Esophagus squamous epithelium (tissue), 5 donors: ENCODE results near the gene GPC6. TPM values are rescaled to one million over a fixed set of nuclear protein-coding genes. Genes with fewer than 3 reads are reported as not detected.

Experiments
- DNase-seq: peaks from one replicate; lab custom pipeline; 2025; lab: John Stamatoyannopoulos, UW
- H3K27ac ChIP-seq, 4 donors: fragments of 200-600 bp; sonication (generic); one replicate each; pipeline ENCODE4 v1.5.1; 2016 to 2019; ENCODE audit warnings: mild to moderate bottlenecking in 1 of 4
- H3K27me3 ChIP-seq, 4 donors: fragments of 200-600 bp; sonication (generic); 1 replicate in 3 of 4; 2 replicates in 1 of 4; pipeline versions ENCODE4 v1.5.1 to v1.6.0; 2017 to 2021; ENCODE audit warnings: antibody characterized with exemption in 1 of 4
- H3K36me3 ChIP-seq, 3 donors: fragments of 200-600 bp; sonication (generic); one replicate each; pipeline ENCODE4 v1.5.1; 2016 to 2019
- H3K4me1 ChIP-seq, 3 donors: fragments of 200-600 bp; sonication (generic); one replicate each; pipeline ENCODE4 v1.5.1; 2017 to 2019
- H3K4me3 ChIP-seq, 4 donors: fragments of 200-600 bp; sonication (generic); 1 replicate in 3 of 4; 2 replicates in 1 of 4; pipeline ENCODE4 v1.5.1; 2016 to 2019; ENCODE audit warnings: mild to moderate bottlenecking in 2 of 4, moderate library complexity in 1 of 4
- H3K9me3 ChIP-seq, 3 donors: fragments of 200-600 bp; sonication (generic); one replicate each; pipeline ENCODE4 v1.5.1; 2016 to 2019
- CTCF ChIP-seq, 6 experiments: fragments of 450-650 bp in 4 of 6; fragments of 200-600 bp in 2 of 6; sonication (generic) in 2 of 6; IDR thresholded peaks; one replicate each; pipeline ENCODE4 v1.5.1; 2016 to 2019; ENCODE audit warnings: antibody characterized with exemption in 6 of 6, mild to moderate bottlenecking in 4 of 6, moderate library complexity in 4 of 6
- POLR2A ChIP-seq, 4 donors: fragments of 450-650 bp; IDR thresholded peaks; one replicate each; pipeline ENCODE4 v1.6.1; 2017; ENCODE audit warnings: antibody characterized with exemption in 4 of 4, mild to moderate bottlenecking in 4 of 4, moderate library complexity in 3 of 4
- WGBS, 2 donors: methylation state at CpG; one replicate each; pipeline ENCODE4 v1.1.5; 2018; 5-methylcytosine and 5-hydroxymethylcytosine counted together
- intact Hi-C: fragments of 100-400 bp; cut with DNase I; formaldehyde crosslinking; loops from one replicate; pipeline ENCODE4 v1.15.0; 2022
- total RNA-seq, 4 donors: library from RNA; depleted of rRNA; stranded (reverse); fragments of >200 nt; gene quantifications; one replicate each; pipeline ENCODE4 v1.1.0, GENCODE V29; 2016
- donor health status: DM: yes; HTN: yes; CAD: no.

The GPC6 gene
- total RNA-seq, 4 donors from 2014 or later, result 0.57 to 8.6 (median 2.6) TPM

GRCh38 chr13:94313926-94314325, 1087.3 kb downstream of the GPC6 start:
- intact Hi-C loops, result no loop called here

GRCh38 chr13:94315188-94315587, 1088.6 kb downstream of the GPC6 start:
- TF ChIP-seq POLR2A (IDR thresholded peaks at IDR 0.05) (no peak), CTCF (IDR thresholded peaks at IDR 0.05) (no peak)
- H3K4me3 ChIP-seq, result no peak overlapping the region
- WGBS, 2 donors, result 88% methylated on average over 1 of the region's 1 CpG
- H3K27me3 ChIP-seq, result no peaks in the 10 kb centered on the region
- H3K9me3 ChIP-seq, result no peaks in the 10 kb centered on the region
- H3K4me1 ChIP-seq, result peaks cover 0 to 35% (median 20%) of the 10 kb centered on the region in 3 donors
- H3K36me3 ChIP-seq, result no peaks in the 10 kb centered on the region
- no peak for DNase-seq
- intact Hi-C loops, result no loop called here
- H3K27ac ChIP-seq, result no peak overlapping the region

More at GRCh38 chr13:94313926-94314325, 1087.3 kb downstream of the GPC6 start:
- no peak for DNase-seq
- Histone ChIP-seq H3K9me3 (no peaks in the 10 kb centered on the region), H3K4me1 (peaks cover 0 to 41% (median 21%) of the 10 kb centered on the region in 3 donors), H3K4me3 (no peak overlapping the region), H3K36me3 (no peaks in the 10 kb centered on the region), H3K27ac (no peak overlapping the region), H3K27me3 (no peaks in the 10 kb centered on the region)
- whole genome bisulfite sequencing, 2 donors, result 80 to 82% methylated on average over 3 of the region's 3 CpGs
- TF ChIP-seq POLR2A (IDR thresholded peaks at IDR 0.05) (no peak), CTCF (IDR thresholded peaks at IDR 0.05) (no peak)

GRCh38 chr13:94317063-94317491, 1090.5 kb downstream of the GPC6 start:
- H3K27me3 ChIP-seq, result no peaks in the 10 kb centered on the region
- no peaks in the 10 kb centered on the region for H3K36me3 ChIP-seq
- H3K4me1 ChIP-seq, result peaks cover 0 to 27% (median 11%) of the 10 kb centered on the region in 3 donors
- H3K9me3 ChIP-seq, result no peaks in the 10 kb centered on the region
- no peak overlapping the region for H3K4me3 ChIP-seq
- WGBS, 2 donors, result 11 to 20% methylated on average over 2 of the region's 2 CpGs
- no peak overlapping the region for H3K27ac ChIP-seq
- intact Hi-C loops, result no loop called here
- TF ChIP-seq POLR2A (IDR thresholded peaks at IDR 0.05) (no peak), CTCF (IDR thresholded peaks at IDR 0.05) (no peak)
- DNase-seq, result no peak

GRCh38 chr13:94318418-94318817, 1091.8 kb downstream of the GPC6 start:
- H3K36me3 ChIP-seq, result no peaks in the 10 kb centered on the region
- peaks cover 0 to 13% (median 10%) of the 10 kb centered on the region in 3 donors for H3K4me1 ChIP-seq
- H3K9me3 ChIP-seq, result no peaks in the 10 kb centered on the region
- DNase-seq, result no peak
- no peak for TF ChIP-seq CTCF (IDR thresholded peaks at IDR 0.05)
- no peak for TF ChIP-seq POLR2A (IDR thresholded peaks at IDR 0.05)
- WGBS, 2 donors, result 74 to 98% methylated on average over 3 of the region's 3 CpGs
- intact Hi-C loops, result no loop called here
- no peak overlapping the region for H3K27ac ChIP-seq
- H3K4me3 ChIP-seq, result no peak overlapping the region
- H3K27me3 ChIP-seq, result no peaks in the 10 kb centered on the region

GRCh38 chr13:94319501-94319900, 1092.9 kb downstream of the GPC6 start:
- DNase-seq, result no peak
- no peaks in the 10 kb centered on the region for H3K27me3 ChIP-seq
- intact Hi-C loops, result no loop called here

More at GRCh38 chr13:94319501-94319900, 1092.9 kb downstream of the GPC6 start:
- peaks cover 0 to 13% (median 10%) of the 10 kb centered on the region in 3 donors for H3K4me1 ChIP-seq
- no peak overlapping the region for H3K4me3 ChIP-seq
- H3K9me3 ChIP-seq, result no peaks in the 10 kb centered on the region
- WGBS, 2 donors, result 81 to 96% methylated on average over 2 of the region's 2 CpGs
- no peak for TF ChIP-seq POLR2A (IDR thresholded peaks at IDR 0.05)
- no peak for TF ChIP-seq CTCF (IDR thresholded peaks at IDR 0.05)
- no peaks in the 10 kb centered on the region for H3K36me3 ChIP-seq
- H3K27ac ChIP-seq, result no peak overlapping the region
